Neuronal stem cell (in vitro differentiated cells): ENCODE results near the gene MRC2.

Source experiments
- DNase-seq: peaks from one replicate; pipeline ENCODE4 v3.0.0-alpha.2; 2013; ENCODE audit warnings: low spot score
- H2AFZ ChIP-seq: one replicate; pipeline ENCODE4 v1.6.1; 2013; ENCODE audit warnings: mild to moderate bottlenecking, low read length, inconsistent platforms
- H2AK5ac ChIP-seq: 2 replicates; pipeline ENCODE4 v1.6.1; 2013; ENCODE audit warnings: low read depth, mild to moderate bottlenecking, inconsistent platforms, low read length, moderate library complexity, mixed read lengths
- H2BK120ac ChIP-seq: 2 replicates; pipeline ENCODE4 v1.6.1; 2013; ENCODE audit warnings: low read depth, mild to moderate bottlenecking, inconsistent platforms, low read length, moderate library complexity, mixed read lengths
- H2BK12ac ChIP-seq: one replicate; pipeline ENCODE4 v1.6.1; 2013; ENCODE audit warnings: low read length, inconsistent platforms
- H2BK15ac ChIP-seq: 2 replicates; pipeline ENCODE4 v1.6.1; 2013; ENCODE audit warnings: mild to moderate bottlenecking, low read length, inconsistent platforms, mixed read lengths
- H2BK5ac ChIP-seq: one replicate; pipeline ENCODE4 v1.6.1; 2013; ENCODE audit warnings: inconsistent platforms, mild to moderate bottlenecking, low read length, moderate library complexity
- H3K14ac ChIP-seq: one replicate; pipeline ENCODE4 v1.6.1; 2013; ENCODE audit warnings: low read length, inconsistent platforms
- H3K18ac ChIP-seq: 2 replicates; pipeline ENCODE4 v1.6.1; 2013; ENCODE audit warnings: low read length, inconsistent platforms
- H3K23ac ChIP-seq: 2 replicates; pipeline ENCODE4 v1.6.1; 2013; ENCODE audit warnings: low read depth, mild to moderate bottlenecking, mixed read lengths, low read length, inconsistent platforms; ENCODE audit not compliant: poor library complexity
- H3K27ac ChIP-seq: replicated peaks from 3 replicates; pipeline ENCODE4 v1.5.1; 2013; ENCODE audit warnings: low read length, inconsistent platforms
- H3K27me3 ChIP-seq, 3 experiments: 2 replicates each; pipeline ENCODE4 v1.6.1; 2013; ENCODE audit warnings: low read length in 3 of 3, mild to moderate bottlenecking in 2 of 3, inconsistent platforms in 1 of 3, low read depth in 1 of 3, mixed read lengths in 1 of 3, moderate library complexity in 1 of 3; ENCODE audit not compliant: control insufficient read depth in 3 of 3, insufficient read depth in 3 of 3
- H3K36me3 ChIP-seq, 2 donors: replicated peaks in 1 of 2; 2 replicates each; pipeline ENCODE4 v1.6.1; 2013; ENCODE audit warnings: low read length in 2 of 2; ENCODE audit not compliant: control insufficient read depth in 2 of 2, insufficient read depth in 2 of 2
- H3K4ac ChIP-seq: 2 replicates; pipeline ENCODE4 v1.6.1; 2013; ENCODE audit warnings: inconsistent platforms, mild to moderate bottlenecking, low read length, moderate library complexity
- H3K4me1 ChIP-seq, 2 donors: 1 replicate in 1 of 2; 2 replicates in 1 of 2; pipeline ENCODE4 v1.6.1; 2013; ENCODE audit warnings: low read length in 2 of 2, low read depth in 1 of 2; ENCODE audit not compliant: control insufficient read depth in 2 of 2, insufficient read depth in 1 of 2
- H3K4me2 ChIP-seq: one replicate; pipeline ENCODE4 v1.6.1; 2013; ENCODE audit warnings: mild to moderate bottlenecking, low read length, inconsistent platforms; ENCODE audit not compliant: insufficient read depth, poor library complexity, severe bottlenecking
- H3K4me3 ChIP-seq, 2 donors: 2 replicates each; pipeline ENCODE4 v1.5.1; 2013; ENCODE audit warnings: low read length in 2 of 2, mild to moderate bottlenecking in 2 of 2, inconsistent platforms in 1 of 2, moderate library complexity in 1 of 2
- H3K79me1 ChIP-seq: one replicate; pipeline ENCODE4 v1.6.1; 2013; ENCODE audit warnings: low read depth, mild to moderate bottlenecking, inconsistent platforms, low read length, moderate library complexity
- H3K9ac ChIP-seq: one replicate; pipeline ENCODE4 v1.6.1; 2013; ENCODE audit warnings: mild to moderate bottlenecking, low read depth, low read length, inconsistent platforms; ENCODE audit not compliant: poor library complexity
- H3K9me3 ChIP-seq, 2 donors: replicated peaks in 1 of 2; 2 replicates each; pipeline versions ENCODE3 to v1.6.1; 2013; ENCODE audit warnings: low read length in 2 of 2, mild to moderate bottlenecking in 2 of 2, inconsistent platforms in 1 of 2, low read depth in 1 of 2, mixed read lengths in 1 of 2, moderate library complexity in 1 of 2; ENCODE audit not compliant: control insufficient read depth in 2 of 2, insufficient read depth in 1 of 2
- H4K8ac ChIP-seq: one replicate; pipeline ENCODE4 v1.6.1; 2013; ENCODE audit warnings: low read depth, mild to moderate bottlenecking, inconsistent platforms, low read length, moderate library complexity
- H4K91ac ChIP-seq: one replicate; pipeline ENCODE4 v1.6.1; 2013; ENCODE audit warnings: low read length, low read depth, mild to moderate bottlenecking, inconsistent platforms; ENCODE audit not compliant: poor library complexity
- WGBS, 2 donors: extraction: QIAGEN DNeasy Blood & Tissue Kit; methylation state at CpG; one replicate each; pipeline ENCODE4 v1.1.7; 2013; ENCODE audit warnings: missing lambda C conversion rate in 2 of 2, mixed read lengths in 1 of 2; ENCODE audit not compliant: insufficient read length in 2 of 2, insufficient replicate concordance in 1 of 2; ENCODE audit errors: extremely low coverage in 2 of 2; 5-methylcytosine and 5-hydroxymethylcytosine counted together

Gene MRC2

GRCh38 chr17:62648251-62648955, 20.9 kb downstream of the MRC2 start:
- Histone ChIP-seq H3K27me3 (no peaks in the 10 kb centered on the region), H3K14ac (no peak overlapping the region), H3K27ac (no peak overlapping the region), H3K23ac (no peak overlapping the region), H3K36me3 (peaks cover 0 to 3% of the 10 kb centered on the region in 2 donors), H2AFZ (no peak overlapping the region), H3K9ac (no peak overlapping the region), H3K4me1 (peaks cover 10 to 15% of the 10 kb centered on the region in 2 donors), H3K4ac (no peak overlapping the region), H3K4me3 (no peak overlapping the region), H3K9me3 (no peaks in the 10 kb centered on the region), H4K91ac (no peak overlapping the region), H2BK15ac (no peak overlapping the region), H3K79me1 (no peaks in the 10 kb centered on the region), H4K8ac (no peak overlapping the region), H3K4me2 (no peak overlapping the region), H2BK5ac (peak overlapping the region; percentile 8), H3K18ac (no peak overlapping the region), H2AK5ac (peak overlapping the region; percentile 81), H2BK12ac (no peak overlapping the region), H2BK120ac (no peak overlapping the region)
- DNase-seq, result no peak
- no CpG with 5 or more reads among the region's 15 CpGs for WGBS, 2 donors

GRCh38 chr17:62648956-62649294, 21.5 kb downstream of the MRC2 start:
- Histone ChIP-seq H3K4me3 (no peak overlapping the region), H2AK5ac (peak overlapping the region; percentile 81), H2BK5ac (peak overlapping the region; percentile 8), H3K27me3 (no peaks in the 10 kb centered on the region), H3K9ac (no peak overlapping the region), H3K4me1 (peaks cover 15 to 20% of the 10 kb centered on the region in 2 donors), H2BK120ac (no peak overlapping the region), H3K27ac (no peak overlapping the region), H3K4ac (no peak overlapping the region), H2AFZ (no peak overlapping the region), H3K36me3 (peaks cover 0 to 3% of the 10 kb centered on the region in 2 donors), H3K79me1 (no peaks in the 10 kb centered on the region), H3K4me2 (no peak overlapping the region), H3K14ac (no peak overlapping the region), H3K18ac (no peak overlapping the region), H4K8ac (no peak overlapping the region), H3K9me3 (no peaks in the 10 kb centered on the region), H2BK12ac (peak overlapping the region; percentile 52), H4K91ac (no peak overlapping the region), H3K23ac (no peak overlapping the region), H2BK15ac (no peak overlapping the region)
- no peak for DNase-seq
- WGBS, 2 donors, result no CpG with 5 or more reads among the region's 6 CpGs

GRCh38 chr17:62649570-62649969, 22.1 kb downstream of the MRC2 start:
- H3K79me1 ChIP-seq, result no peaks in the 10 kb centered on the region
- H3K18ac ChIP-seq, result no peak overlapping the region
- no CpG with 5 or more reads among the region's 7 CpGs for WGBS, 2 donors
- peaks cover 20 to 25% of the 10 kb centered on the region in 2 donors for H3K4me1 ChIP-seq
- no peak overlapping the region for H2BK12ac ChIP-seq
- H3K9ac ChIP-seq, result no peak overlapping the region
- H4K8ac ChIP-seq, result no peak overlapping the region
- no peaks in the 10 kb centered on the region for H3K27me3 ChIP-seq
- no peak overlapping the region for H2BK15ac ChIP-seq
- no peak overlapping the region for H2AK5ac ChIP-seq
- no peak overlapping the region for H3K14ac ChIP-seq
- no peak overlapping the region for H3K23ac ChIP-seq
- H3K36me3 ChIP-seq, result peaks cover 0 to 5% of the 10 kb centered on the region in 2 donors
- no peak overlapping the region for H3K4me2 ChIP-seq
- DNase-seq, result no peak
- H2BK5ac ChIP-seq, result no peak overlapping the region
- no peak overlapping the region for H4K91ac ChIP-seq
- H3K27ac ChIP-seq, result no peak overlapping the region
- H3K4me3 ChIP-seq, result no peak overlapping the region
- no peak overlapping the region for H2AFZ ChIP-seq
- no peak overlapping the region for H2BK120ac ChIP-seq
- no peak overlapping the region for H3K4ac ChIP-seq
- no peaks in the 10 kb centered on the region for H3K9me3 ChIP-seq

- Histone ChIP-seq H2BK120ac (no peak overlapping the region), H3K4me1 (peaks cover 20 to 25% of the 10 kb centered on the region in 2 donors), H3K9me3 (no peaks in the 10 kb centered on the region), H3K14ac (no peak overlapping the region), H3K79me1 (no peaks in the 10 kb centered on the region), H2BK15ac (no peak overlapping the region), H3K23ac (no peak overlapping the region), H3K18ac (no peak overlapping the region), H3K4me3 (no peak overlapping the region), H2BK5ac (no peak overlapping the region), H3K4me2 (no peak overlapping the region), H4K8ac (no peak overlapping the region), H3K27ac (no peak overlapping the region), H3K9ac (no peak overlapping the region), H3K4ac (no peak overlapping the region), H3K36me3 (peaks cover 0 to 7% of the 10 kb centered on the region in 2 donors), H4K91ac (no peak overlapping the region), H2BK12ac (no peak overlapping the region), H3K27me3 (no peaks in the 10 kb centered on the region), H2AK5ac (no peak overlapping the region), H2AFZ (no peak overlapping the region)
- DNase-seq, result no peak
- no CpG with 5 or more reads among the region's 6 CpGs for WGBS, 2 donors
Observed at GRCh38 chr17:62650587-62650986, 23.1 kb downstream of the MRC2 start.
